IMR-90 (cell line): ENCODE measurements around the gene RNFT2.

Experiments
- CEBPB ChIP-seq: IDR thresholded peaks from 2 replicates; pipeline ENCODE4 v1.6.1; 2012; ENCODE audit warnings: low read depth, low read length, improper control_type of control experiment
- POLR2A ChIP-seq: IDR thresholded peaks from 2 replicates; pipeline ENCODE4 v1.6.1; 2012; ENCODE audit warnings: mild to moderate bottlenecking, low read depth, low read length
- TF ChIP-seq, protein P1 (sequence below): conservative IDR thresholded peaks from 2 replicates; pipeline ENCODE4 v1.5.1; 2012; ENCODE audit warnings: mild to moderate bottlenecking, low read depth, low read length, improper control_type of control experiment

DNA sequence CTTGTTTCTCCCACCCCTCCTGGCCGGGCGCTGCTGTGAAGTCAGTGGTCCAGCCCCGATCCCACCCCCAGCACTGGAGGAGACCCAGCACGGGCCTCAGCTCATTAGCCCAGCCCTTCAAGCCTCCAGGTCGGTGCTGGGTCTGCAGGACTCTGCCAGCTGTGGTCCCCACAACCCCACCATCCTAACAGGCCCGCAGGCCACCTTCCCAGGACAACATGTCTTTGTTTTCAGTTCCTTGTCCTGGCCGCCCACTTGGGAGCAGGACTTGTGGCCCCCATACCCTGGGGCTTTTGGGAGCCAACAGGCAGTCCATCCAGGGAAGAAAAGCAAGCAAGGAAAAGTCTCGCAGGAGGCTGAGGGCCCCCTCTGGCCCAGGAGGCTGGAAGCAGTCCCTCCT lies 83.2 kb downstream of the RNFT2 start:
- TF ChIP-seq CEBPB, result no peak
- TF ChIP-seq, protein P1, sequence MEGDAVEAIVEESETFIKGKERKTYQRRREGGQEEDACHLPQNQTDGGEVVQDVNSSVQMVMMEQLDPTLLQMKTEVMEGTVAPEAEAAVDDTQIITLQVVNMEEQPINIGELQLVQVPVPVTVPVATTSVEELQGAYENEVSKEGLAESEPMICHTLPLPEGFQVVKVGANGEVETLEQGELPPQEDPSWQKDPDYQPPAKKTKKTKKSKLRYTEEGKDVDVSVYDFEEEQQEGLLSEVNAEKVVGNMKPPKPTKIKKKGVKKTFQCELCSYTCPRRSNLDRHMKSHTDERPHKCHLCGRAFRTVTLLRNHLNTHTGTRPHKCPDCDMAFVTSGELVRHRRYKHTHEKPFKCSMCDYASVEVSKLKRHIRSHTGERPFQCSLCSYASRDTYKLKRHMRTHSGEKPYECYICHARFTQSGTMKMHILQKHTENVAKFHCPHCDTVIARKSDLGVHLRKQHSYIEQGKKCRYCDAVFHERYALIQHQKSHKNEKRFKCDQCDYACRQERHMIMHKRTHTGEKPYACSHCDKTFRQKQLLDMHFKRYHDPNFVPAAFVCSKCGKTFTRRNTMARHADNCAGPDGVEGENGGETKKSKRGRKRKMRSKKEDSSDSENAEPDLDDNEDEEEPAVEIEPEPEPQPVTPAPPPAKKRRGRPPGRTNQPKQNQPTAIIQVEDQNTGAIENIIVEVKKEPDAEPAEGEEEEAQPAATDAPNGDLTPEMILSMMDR, result no peak
- TF ChIP-seq POLR2A, result no peak
